ENCODE results near the gene STRN4.

- TF ChIP-seq EP300 (conservative IDR thresholded peaks at IDR 0.05; ENCODE audit: poor library complexity, severe bottlenecking) (no peak), CTCF (IDR thresholded peaks at IDR 0.05; ENCODE audit: poor library complexity, severe bottlenecking) (no peak), RAD21 (conservative IDR thresholded peaks at IDR 0.05) (no peak), POLR2AphosphoS5 (IDR thresholded peaks at IDR 0.05) (no peak), EZH2 (IDR thresholded peaks at IDR 0.05; ENCODE audit: borderline replicate concordance, insufficient read depth, low read length, poor library complexity, severe bottlenecking) (no peak)
Observed at GRCh38 chr19:46710687-46711086, 35.6 kb downstream of the STRN4 start.

All from neural cell (in vitro differentiated cells).